SK-N-MC (cell line): Measurements from ENCODE around the gene GALNT9.
"Not testable (repeated sequence)": the region's sequence is repeated elsewhere in the genome, so short reads cannot be mapped to it uniquely, and the experiment has no call there.

Experiments
- DNase-seq: peaks from one replicate; pipeline ENCODE4 v3.0.0-alpha.2; 2011; ENCODE audit warnings: low read depth, low spot score
- H3K27ac ChIP-seq: fragments of 200-600 bp; sonication (generic); 2 replicates; pipeline ENCODE4 v1.5.1; 2016; ENCODE audit warnings: mixed run types
- H3K36me3 ChIP-seq: fragments of 200-600 bp; sonication (generic); 2 replicates; pipeline ENCODE4 v1.6.1; 2017; ENCODE audit warnings: antibody characterized with exemption, low read length, mixed read lengths; ENCODE audit not compliant: insufficient read depth
- H3K4me3 ChIP-seq: fragments of 200-600 bp; sonication (generic); 2 replicates; pipeline ENCODE4 v1.5.1; 2016
- H3K9ac ChIP-seq: fragments of 200-600 bp; sonication (generic); 2 replicates; pipeline ENCODE4 v1.8.0; 2017; ENCODE audit warnings: mixed run types, mixed read lengths; ENCODE audit not compliant: insufficient read length
- H3K9me3 ChIP-seq: fragments of 200-600 bp; sonication (generic); 2 replicates; pipeline ENCODE4 v1.6.1; 2017; ENCODE audit warnings: low read depth, mild to moderate bottlenecking, antibody characterized with exemption, low read length, moderate library complexity, mixed read lengths
- EZH2 ChIP-seq: fragments of 200-600 bp; sonication (generic); IDR thresholded peaks from one replicate; pipeline ENCODE4 v1.6.1; 2017; ENCODE audit warnings: antibody characterized with exemption
- FOXP2 ChIP-seq: optimal IDR thresholded peaks from 2 replicates; pipeline ENCODE3; 2011; ENCODE audit warnings: mild to moderate bottlenecking, moderate library complexity; ENCODE audit not compliant: insufficient read depth; ENCODE audit errors: extremely low read length, control extremely low read depth
- POLR2AphosphoS5 ChIP-seq: IDR thresholded peaks from 2 replicates; pipeline ENCODE4 v1.6.1; 2012; ENCODE audit warnings: mild to moderate bottlenecking, low read depth, low read length, borderline replicate concordance

The GALNT9 gene

GRCh38 chr12:132360410-132360809 is 31.0 kb upstream of the GALNT9 start:
- Histone ChIP-seq H3K9ac (no peak overlapping the region), H3K4me3 (no peak overlapping the region), H3K9me3 (no peaks in the 10 kb centered on the region), H3K36me3 (no peaks in the 10 kb centered on the region), H3K27ac (no peak overlapping the region)
- DNase-seq = no peak
- TF ChIP-seq POLR2AphosphoS5 = no peak
- TF ChIP-seq FOXP2 = no peak
- no peak for TF ChIP-seq EZH2

GRCh38 chr12:132359971-132360370 is 30.6 kb upstream of the GALNT9 start:
- no peak for TF ChIP-seq FOXP2
- TF ChIP-seq EZH2 = no peak
- TF ChIP-seq POLR2AphosphoS5 = no peak
- H3K9me3 ChIP-seq = no peaks in the 10 kb centered on the region
- H3K36me3 ChIP-seq = no peaks in the 10 kb centered on the region
- no peak overlapping the region for H3K27ac ChIP-seq
- H3K9ac ChIP-seq = no peak overlapping the region
- no peak for DNase-seq
- no peak overlapping the region for H3K4me3 ChIP-seq

DNA sequence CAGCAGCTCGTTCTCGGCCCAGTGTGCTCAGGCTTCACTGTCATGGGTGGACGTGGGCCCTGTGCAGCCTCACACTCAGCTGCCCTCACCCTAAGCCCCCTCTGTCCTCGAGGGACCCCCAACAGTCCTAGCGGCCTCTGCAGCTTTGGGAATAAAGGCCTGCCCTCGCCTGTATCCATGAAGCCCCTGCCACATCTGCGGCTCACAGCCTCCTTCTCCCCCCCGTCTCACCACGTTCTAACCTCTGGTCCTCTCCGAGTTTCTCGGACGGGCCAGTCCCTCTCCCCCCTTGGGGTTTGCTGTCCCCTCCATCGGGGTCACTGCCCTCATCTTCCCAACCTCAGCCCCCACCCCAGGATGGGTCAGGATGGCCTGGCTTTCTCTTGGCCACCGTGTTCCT is 30.2 kb upstream of the GALNT9 start:
- Histone ChIP-seq H3K9ac (no peak overlapping the region), H3K27ac (no peak overlapping the region), H3K4me3 (no peak overlapping the region), H3K9me3 (no peaks in the 10 kb centered on the region), H3K36me3 (no peaks in the 10 kb centered on the region)
- no peak for DNase-seq
- TF ChIP-seq EZH2 (no peak), POLR2AphosphoS5 (no peak), FOXP2 (no peak)

GRCh38 chr12:132358241-132359225 is 29.1 kb upstream of the GALNT9 start:
- DNase-seq, H3K27ac ChIP-seq, H3K9ac ChIP-seq, H3K4me3 ChIP-seq, H3K9me3 ChIP-seq, H3K36me3 ChIP-seq: not testable (repeated sequence)

DNA sequence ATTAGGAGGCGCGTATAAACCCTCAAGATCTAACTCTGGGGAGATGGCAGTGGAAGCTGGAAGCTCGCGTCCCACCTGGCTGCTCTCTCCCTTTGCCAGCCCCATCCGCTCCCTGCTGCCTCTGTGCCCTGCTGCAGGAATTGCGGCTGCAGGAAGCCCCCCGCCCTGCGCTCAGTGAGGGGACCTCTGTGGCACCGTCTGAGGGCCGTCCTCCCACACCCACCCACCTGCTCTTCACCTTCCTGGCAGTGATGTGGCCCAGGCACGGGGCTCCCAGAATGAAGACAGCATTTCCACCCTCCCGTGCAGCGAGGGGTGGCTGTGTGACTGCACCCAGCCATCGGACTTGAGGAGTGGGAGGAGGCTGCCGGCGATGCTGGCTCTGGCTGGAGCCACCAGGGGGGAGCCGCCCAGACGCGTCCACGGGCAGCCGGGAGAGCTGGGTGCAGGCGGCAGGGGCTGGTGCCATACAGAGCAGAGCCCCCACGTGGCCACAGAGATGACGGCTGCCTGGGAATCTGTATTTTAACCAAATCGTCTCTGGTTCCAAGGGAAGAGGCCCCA is 28.3 kb upstream of the GALNT9 start:
- no peaks in the 10 kb centered on the region for H3K9me3 ChIP-seq
- TF ChIP-seq POLR2AphosphoS5 (no peak), EZH2 (no peak), FOXP2 (no peak)
- DNase-seq = no peak
- no peak overlapping the region for H3K4me3 ChIP-seq
- no peak overlapping the region for H3K9ac ChIP-seq
- H3K27ac ChIP-seq = no peak overlapping the region
- H3K36me3 ChIP-seq = no peaks in the 10 kb centered on the region

GRCh38 chr12:132356691-132357622 is 27.6 kb upstream of the GALNT9 start:
- peak; percentile 47 for DNase-seq
- Histone ChIP-seq H3K36me3 (no peaks in the 10 kb centered on the region), H3K4me3 (peak overlapping the region; percentile 29; the same call in 1 of the 2 replicates), H3K9ac (peak overlapping the region; percentile 1), H3K9me3 (no peaks in the 10 kb centered on the region), H3K27ac (peak overlapping the region; percentile 7; the same call in 1 of the 2 replicates)
- peak; percentile 86 for TF ChIP-seq FOXP2
- no peak for TF ChIP-seq POLR2AphosphoS5
- no peak for TF ChIP-seq EZH2

- TF ChIP-seq FOXP2 = no peak
- no peak for TF ChIP-seq POLR2AphosphoS5
- TF ChIP-seq EZH2 = no peak
- no peak overlapping the region for H3K9ac ChIP-seq
Observed at GRCh38 chr12:132355742-132356681, 26.6 kb upstream of the GALNT9 start.

More at GRCh38 chr12:132355742-132356681, 26.6 kb upstream of the GALNT9 start:
- no peak overlapping the region for H3K4me3 ChIP-seq
- H3K36me3 ChIP-seq = no peaks in the 10 kb centered on the region
- H3K9me3 ChIP-seq = no peaks in the 10 kb centered on the region
- H3K27ac ChIP-seq = no peak overlapping the region
- no peak for DNase-seq
